HG02870 (cell line): ENCODE measurements around the gene MAOA.
"Not testable (repeated sequence)": the region's sequence is repeated elsewhere in the genome, so short reads cannot be mapped to it uniquely, and the experiment has no call there.

Experiments
- ATAC-seq: cut with Tn5 transposase; IDR thresholded peaks from one replicate; pipeline ENCODE4 v1.9.1; 2021; ENCODE audit warnings: mild to moderate bottlenecking, moderate library complexity; ENCODE audit not compliant: unreplicated experiment

Gene MAOA

DNA sequence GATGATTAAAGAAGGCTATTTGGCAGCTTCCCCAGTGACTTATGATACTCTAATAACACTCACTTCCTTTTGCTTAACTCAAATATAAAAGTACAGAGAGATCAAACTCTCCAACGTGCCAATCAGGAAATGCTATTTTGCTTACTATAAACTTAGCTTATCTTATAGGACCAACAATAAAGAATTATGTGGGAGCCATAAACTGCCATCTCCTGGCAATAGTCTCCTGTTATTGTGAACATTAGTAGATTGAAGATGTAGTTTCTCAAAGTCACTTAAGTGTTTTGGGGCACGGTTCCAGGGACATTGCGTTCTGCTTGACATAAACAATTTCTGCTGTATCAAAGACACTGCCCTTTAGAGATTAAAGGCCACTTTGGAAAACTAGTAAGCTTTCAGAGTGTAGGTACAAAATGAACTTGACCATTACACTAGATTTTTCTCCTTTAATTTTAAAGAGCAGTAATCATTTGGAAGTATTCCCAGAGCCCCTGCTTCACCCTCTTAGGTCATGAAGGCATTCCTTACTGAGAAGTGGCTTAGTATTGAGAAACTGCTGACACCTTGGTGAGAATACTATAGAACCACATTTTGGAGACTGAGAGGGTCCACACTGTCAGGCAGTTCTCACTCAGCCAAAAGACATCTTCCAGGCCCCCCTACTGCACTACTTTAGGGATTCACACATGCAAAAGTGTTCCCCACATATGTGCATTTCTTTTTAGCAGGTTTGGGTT, 51.9 kb downstream of the MAOA start:
- ATAC-seq: no peak

DNA sequence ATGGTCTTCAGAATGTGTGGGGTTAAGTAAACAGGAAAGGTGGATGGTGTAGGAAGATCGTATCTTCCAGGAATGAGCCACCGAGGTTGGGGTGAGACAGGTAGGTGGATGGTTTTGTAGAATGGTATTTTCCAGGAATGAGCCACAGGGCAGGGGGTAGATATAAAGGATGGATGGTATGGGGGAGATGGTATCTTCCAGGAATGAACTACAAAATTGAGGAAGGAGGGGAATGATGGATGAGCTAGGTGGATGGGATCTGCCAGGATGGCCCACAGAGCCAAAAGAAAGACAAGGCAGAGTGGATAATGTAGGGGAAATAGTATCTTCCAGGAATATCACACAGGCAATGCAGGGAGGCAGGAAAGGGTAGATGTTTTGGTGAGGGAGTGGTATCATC, 60.0 kb downstream of the MAOA start:
- ATAC-seq: no peak

DNA sequence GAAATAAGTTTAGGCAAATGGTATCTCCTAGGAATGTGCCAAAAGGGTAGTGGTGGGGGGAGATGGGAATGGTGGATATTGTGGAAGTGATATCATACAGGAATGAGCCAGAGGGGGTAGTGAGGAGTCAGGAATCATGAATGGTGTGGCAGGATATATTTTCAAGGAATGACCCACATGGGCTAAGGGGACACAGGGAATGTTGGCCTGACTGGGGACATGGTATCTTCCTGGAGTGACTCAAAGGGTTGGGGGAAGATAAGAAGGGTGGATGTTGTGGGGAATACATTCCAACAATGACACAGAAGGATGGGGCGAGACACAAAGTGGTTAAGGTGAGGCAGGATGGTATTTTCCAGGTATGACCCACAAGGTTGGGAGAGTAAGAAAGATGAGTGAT, 60.6 kb downstream of the MAOA start:
- no peak for ATAC-seq

DNA sequence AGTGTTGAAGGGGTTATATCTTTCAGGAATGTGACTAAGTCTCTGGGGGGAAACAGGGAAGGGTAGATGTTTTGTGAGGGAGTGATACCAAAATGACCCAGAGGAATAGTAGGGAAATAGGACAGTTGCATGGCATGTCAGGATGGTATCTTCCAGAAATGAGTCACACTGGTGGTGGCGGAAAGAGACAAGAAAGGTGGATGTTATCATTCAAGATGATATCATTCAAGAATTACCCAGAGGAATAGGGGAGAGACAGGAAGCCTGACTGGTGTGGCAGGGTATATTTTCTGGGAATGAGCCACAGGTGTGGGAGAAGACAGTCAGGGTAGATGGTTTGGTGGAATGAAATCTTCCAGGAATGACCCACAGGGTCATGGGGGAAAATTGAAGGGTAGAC, 61.1 kb downstream of the MAOA start:
- ATAC-seq: no peak

DNA sequence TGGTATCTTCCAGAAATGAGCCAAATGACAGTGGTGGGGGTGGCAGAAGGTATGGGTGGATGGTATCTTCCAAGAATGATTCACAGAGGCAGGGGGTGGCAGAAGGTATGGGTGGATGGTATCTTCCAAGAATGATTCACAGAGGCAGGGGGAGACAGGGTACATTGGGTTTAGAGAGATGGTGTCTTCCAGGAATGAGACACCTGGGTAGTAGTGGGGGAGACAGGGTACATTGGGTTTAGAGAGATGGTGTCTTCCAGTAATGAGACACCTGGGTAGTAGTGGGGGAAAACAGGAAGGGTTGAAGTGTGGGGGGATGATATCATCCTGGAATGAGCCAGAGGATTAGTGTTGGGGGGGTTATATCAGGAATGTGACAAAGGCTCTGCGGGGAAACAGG, 62.0 kb downstream of the MAOA start:
- no peak for ATAC-seq

DNA sequence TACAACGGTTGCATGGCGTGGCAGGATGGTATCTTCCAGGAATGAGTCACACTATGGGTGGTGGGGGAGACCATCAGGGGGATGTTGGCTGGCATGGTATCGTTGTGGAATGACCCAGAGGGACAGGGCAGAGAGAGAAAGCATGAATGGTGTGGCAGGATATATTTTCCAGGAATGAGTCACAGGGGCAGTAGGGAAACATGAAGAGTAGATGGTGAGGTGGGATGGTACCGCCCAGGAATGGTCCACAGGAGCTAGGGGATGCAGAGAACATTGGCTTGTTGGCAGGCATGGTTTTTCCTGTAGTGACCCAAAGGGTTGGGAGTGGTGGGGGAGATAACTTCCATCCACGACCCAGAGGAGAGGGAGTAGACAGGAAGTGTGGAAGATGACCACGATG, 62.4 kb downstream of the MAOA start:
- ATAC-seq: no peak

DNA sequence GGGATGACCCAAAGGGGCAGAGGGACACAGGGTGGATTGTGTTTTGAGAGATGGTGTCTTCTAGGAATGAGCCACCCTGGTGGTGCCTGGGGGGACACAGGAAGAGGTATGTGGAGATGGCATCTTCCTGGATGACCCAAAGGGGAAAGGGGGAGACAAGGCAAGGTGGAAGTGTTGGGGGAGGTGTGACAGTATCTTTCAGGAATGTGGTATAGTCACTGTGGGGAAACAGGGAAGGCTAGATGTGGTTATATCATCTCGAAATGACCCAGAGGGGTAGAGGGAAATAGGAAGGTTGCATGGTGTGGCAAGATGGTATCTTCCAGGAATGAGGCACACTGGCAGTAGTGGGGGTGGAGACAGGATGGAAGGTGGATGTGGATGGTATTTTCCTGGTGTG, 62.9 kb downstream of the MAOA start:
- no peak for ATAC-seq

DNA sequence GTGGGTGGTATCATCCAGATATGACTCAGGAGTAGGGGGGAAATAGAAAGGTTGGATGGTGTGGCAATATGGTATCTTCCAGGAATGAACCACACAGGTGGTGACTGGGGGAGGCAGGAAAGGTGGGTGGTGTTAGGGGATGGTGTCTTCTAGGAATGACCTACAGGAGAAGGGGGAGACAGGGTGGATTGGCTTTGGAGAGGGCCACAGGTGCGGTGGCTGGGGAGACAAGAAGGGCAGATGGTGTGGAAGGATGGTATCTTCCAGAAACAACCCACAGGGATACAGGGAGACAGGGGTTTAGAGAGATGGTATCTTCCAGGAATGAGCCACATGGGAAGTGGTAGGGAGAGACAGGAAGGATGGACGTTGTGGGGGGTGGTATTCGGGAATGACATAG, 64.0 kb downstream of the MAOA start:
- no peak for ATAC-seq

DNA sequence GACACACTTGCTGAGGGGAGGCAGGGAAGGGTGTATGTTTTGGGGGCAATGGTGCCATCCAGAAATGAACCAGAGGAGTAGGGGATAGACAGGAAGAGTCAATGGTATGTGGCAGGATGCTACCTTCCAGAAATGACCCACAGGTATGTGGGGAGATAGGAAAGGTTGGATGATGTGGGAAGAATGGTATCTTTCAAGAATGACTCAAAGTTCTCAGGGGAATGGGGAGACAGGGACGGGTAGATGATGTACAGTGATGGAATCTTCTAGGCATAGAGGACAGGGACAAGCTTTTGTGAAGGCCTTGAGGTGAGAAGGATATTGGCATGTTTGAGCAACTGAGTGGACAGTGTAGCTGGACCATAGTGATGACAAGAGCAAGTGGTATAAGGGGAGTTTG, 64.9 kb downstream of the MAOA start:
- no peak for ATAC-seq

DNA sequence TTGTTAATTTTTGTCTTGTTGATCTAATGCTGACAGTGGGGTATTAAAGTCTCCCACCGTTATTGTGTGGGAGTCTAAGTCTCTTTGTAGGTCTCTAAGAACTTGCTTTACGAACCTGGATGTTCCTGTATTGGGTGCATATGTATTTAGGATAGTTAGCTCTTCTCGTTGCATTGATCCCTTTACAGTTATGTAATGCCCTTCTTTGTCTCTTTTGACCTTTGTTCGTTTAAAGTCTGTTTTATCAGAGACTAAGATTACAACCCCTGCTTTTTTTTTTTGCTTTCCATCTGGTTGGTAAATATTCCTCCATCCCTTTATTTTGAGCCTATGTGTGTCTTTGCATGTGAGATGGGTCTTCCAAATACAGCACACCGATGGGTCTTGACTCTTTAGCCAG, 69.1 kb downstream of the MAOA start:
- not testable (repeated sequence) for ATAC-seq

DNA sequence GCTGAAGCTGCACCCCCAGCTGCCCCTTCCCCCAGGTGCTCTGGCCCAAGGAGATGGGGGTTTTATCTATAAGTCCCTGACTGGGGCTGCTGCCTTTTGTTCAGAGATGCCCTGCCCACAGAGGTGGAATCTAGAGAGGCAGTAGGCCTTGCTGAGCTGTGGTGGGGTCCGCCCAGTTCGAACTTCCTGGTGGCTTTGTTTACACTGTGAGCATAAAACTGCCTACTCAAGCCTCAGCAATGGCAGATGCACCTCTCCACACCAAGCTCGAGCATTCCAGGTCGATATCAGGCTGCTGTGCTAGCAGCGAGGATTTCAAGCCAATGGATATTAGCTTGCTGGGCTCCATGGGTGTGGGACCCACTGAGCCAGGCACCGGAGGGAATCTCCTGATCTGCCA, 71.2 kb downstream of the MAOA start:
- ATAC-seq: not testable (repeated sequence)

DNA sequence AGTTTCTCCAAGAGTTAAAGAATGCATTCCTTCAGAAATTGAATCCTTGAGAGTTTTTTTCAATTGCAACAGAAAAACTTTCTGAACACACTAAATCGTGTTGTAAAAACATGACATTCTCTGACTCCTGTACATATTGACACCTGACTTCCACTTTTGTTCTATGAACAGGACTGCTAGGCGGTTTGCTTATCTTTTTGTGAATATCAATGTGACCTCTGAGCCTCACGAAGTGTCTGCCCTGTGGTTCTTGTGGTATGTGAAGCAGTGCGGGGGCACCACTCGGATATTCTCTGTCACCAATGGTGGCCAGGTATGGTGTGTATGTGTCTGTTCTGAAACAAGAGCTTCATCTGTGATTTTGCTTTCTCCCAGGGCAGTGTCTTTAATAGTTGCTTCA, 71.9 kb downstream of the MAOA start:
- no peak for ATAC-seq

DNA sequence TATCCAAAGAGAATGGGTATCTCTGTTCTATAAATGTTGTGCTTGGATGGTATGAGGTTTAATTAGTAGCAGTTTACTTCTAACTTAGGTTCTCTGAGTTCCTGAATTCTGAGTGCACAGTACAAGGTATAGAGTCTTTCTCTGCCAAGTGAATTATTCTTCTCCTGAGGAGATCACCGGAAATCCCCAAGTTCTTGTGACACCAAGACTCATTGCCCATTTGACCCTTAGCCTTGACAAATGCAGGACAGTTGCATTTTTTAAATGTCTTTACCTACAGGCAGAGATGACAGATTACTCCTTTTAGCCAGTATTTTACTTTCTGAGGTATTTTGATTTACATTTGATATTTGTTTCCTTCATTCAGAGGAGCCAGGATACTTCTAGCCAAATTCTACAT, 72.9 kb downstream of the MAOA start:
- no peak for ATAC-seq

DNA sequence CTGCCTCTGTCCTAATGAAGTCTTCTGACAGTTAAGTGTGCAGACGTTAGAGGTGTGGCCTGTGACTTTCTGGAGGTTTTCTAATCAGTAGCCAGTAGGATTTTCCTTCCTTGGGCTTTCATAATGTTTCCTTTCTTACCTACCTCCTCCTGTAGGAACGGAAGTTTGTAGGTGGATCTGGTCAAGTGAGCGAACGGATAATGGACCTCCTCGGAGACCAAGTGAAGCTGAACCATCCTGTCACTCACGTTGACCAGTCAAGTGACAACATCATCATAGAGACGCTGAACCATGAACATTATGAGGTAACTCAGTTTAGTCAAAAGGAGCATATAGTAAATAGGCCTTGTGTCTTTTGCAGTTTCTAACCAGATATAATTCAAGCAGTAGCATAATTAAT, 75.0 kb downstream of the MAOA start:
- no peak for ATAC-seq

DNA sequence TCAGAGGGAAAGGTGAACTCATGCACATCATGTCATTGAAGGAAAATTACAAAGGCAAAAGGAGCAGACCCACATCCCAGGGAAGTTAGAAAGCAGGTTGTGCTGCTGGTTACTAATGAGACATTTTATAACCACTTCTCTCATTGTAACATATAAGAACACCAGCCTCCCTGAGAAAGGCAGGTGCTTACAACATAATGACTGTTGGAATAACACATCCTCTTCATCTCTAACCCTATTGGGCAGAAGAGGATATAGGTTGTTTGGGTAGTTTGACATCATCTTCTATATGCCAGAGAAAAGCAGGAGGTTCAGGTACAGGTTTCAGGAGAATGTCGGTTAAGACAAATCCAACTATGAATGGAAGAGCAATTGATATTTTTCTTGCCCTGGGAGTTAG, 77.6 kb downstream of the MAOA start:
- ATAC-seq: no peak

DNA sequence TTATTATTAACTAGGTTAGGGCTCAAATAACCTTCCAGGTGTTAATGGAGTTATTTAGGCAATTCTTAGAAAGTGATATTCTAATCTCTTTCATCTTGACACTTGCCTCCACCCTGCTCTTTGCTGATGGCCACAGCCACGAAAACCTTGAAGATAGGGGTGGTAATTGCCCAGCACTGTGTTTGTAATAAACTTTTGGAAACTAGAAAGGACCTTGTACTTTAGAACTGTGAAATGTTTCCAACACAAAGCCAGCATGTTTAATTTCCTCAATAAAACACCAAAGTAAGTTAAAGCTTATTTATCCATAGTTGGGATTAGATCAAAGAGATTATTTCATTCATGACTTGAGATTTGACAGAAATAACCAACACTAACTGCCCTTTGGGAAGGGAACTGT, 78.3 kb downstream of the MAOA start:
- ATAC-seq: no peak

DNA sequence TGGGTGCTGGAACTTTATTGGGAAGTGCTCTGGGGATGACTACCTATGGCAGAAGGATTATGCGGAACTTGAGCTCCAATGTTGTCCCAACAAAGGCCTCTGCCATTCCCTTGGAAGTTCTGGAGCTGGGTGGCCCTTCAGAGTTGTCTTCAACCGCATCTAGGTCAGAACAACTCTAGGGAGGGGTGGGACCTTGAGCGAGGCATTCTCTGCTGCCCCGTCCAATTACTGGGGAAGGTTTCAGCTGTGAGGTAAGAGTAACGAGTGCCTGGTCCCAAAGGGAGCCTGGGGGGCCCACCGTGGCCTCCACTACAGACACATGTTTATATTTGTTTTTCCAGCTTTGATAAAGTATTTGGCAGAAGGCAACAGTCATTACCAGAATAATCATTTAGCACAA, 79.4 kb downstream of the MAOA start:
- ATAC-seq: no peak

DNA sequence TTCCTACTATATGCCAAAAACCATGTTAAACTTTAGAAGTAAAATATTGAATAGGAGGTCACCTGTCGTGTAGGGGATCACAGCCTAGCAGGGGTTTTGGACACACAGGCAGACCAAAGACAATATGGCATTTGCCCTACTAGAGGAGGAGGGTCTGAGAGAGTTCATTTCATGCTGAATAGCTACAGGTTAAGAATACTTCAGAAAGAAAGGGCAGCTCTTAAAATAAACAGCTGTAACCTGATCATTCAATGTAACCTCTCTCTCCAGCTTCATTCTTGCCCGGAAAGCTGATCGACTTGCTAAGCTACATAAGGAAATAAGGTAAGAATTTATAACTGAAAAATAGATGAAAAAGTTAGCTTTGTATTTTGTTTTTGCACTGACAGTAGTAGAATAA, 79.9 kb downstream of the MAOA start:
- ATAC-seq: no peak

DNA sequence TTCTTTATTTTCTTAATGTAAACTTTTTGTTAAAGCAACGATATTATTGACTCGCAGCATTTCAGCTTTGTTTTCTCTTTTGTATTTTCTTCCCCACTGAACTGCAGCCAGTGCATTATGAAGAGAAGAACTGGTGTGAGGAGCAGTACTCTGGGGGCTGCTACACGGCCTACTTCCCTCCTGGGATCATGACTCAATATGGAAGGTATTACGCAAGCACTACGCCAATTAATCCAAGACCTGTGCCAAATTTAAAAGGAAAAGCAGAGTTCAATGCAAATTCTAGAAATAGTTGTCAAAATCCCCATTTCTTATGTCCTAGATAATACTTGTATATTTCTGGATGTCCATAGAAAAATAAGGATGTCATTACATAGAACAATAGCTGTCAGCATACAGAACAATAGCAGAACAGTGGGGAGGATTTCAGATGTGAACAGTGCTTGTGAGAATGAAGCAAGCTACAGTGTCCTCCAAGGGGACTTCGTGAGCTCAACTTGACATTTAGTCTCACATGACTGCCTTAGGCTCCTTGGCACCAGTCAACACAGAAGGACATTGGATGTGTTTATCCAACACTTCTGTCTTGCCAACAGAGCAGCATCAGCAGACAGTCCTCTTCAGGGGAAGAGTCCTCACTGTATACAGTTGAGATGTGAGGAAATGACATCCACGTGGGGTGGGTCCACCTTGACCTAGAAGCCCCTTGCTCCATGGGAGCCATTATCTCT, 85.9 kb downstream of the MAOA start:
- ATAC-seq: no peak

DNA sequence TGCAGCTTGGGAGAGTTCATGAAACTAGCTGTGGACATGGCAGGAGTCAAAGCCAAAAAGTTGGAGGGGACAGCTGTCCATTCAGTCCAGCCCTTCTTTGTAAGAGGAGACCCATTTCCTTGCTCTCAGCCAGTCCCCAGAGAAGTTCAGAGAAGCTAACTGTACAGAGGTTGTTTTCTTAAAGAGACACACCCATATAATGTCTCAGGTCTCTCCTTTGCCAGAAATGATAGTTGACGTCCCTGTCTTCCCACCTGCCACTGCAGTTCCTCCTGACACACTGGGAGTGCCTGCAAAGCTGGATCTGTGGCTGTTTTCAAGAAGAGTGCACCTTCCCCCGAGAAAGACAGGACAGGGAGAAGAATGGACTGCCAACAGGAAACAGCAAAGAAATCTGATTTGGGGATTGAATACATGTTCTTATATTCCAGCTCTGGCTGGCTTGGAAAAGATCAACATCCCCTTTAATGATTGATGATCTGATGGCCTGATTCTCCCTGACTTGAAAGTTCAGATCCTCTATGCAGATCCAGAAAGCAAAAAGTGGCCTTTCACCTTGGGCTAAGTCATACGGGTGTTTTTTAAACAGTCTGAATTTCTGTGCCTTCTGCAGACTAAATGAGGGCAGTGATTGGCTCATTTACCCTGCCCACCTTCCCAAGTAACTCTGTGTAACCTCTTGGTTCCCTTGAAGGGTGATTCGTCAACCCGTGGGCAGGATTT, 87.2 kb downstream of the MAOA start:
- no peak for ATAC-seq

DNA sequence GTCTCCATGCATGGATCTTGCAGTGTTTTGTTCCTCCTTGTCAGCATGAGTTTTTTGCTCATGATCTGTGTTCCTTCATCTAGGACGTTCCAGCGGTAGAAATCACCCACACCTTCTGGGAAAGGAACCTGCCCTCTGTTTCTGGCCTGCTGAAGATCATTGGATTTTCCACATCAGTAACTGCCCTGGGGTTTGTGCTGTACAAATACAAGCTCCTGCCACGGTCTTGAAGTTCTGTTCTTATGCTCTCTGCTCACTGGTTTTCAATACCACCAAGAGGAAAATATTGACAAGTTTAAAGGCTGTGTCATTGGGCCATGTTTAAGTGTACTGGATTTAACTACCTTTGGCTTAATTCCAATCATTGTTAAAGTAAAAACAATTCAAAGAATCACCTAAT, 88.2 kb downstream of the MAOA start:
- ATAC-seq: no peak
